Stimulated activated CD4-positive, alpha-beta T cell treated with anti-CD3 and anti-CD28 coated beads, Interleukin-1b, Interleukin-23, amount 100 ng/mL, for 4 hours (primary cell): Measurements from ENCODE around the gene MAGI1.

Experiments
- DNase-seq, 2 donors: peaks; one replicate each; pipeline ENCODE4 v3.0.0-alpha.2; 2020; ENCODE audit warnings: low read depth in 2 of 2

Gene MAGI1

DNA sequence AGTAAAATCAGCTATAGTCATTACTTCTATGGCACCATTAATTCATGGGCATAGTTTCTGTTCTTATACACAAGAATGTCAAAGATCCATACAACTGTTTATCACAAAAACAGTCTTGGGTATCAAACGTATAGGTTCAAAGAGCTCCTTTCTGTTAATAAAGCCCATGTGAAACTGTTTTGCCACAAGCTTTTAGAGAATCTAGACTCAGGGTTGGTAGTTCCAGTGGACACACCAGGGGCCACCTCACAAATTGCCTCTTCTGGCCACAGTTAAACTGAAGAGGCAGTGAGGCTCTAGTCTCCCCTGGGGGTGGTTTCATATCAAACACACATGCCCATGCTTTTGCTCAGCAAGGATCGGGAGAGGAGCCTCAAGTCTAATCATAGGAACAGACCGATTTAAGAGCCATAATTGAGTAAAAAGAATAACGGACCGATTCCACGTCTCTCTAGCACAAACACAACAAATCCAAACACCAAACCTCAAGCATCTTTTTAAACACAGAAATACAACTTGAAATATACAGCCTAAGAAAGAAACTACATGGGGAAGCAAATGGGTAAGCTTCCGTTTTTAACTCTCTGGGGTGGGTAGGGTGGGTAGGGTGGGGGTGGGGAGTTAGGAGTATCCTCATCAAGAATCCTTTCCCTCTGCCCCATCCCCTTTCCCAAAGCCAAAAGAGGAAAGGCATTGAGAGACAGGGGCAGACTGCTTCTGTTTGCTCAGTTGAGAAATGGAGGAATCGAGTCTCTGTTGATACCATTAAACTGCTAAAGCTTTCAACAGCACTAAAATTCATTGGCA is 443.3 kb downstream of the MAGI1 start:
- DNase-seq, result no peak

DNA sequence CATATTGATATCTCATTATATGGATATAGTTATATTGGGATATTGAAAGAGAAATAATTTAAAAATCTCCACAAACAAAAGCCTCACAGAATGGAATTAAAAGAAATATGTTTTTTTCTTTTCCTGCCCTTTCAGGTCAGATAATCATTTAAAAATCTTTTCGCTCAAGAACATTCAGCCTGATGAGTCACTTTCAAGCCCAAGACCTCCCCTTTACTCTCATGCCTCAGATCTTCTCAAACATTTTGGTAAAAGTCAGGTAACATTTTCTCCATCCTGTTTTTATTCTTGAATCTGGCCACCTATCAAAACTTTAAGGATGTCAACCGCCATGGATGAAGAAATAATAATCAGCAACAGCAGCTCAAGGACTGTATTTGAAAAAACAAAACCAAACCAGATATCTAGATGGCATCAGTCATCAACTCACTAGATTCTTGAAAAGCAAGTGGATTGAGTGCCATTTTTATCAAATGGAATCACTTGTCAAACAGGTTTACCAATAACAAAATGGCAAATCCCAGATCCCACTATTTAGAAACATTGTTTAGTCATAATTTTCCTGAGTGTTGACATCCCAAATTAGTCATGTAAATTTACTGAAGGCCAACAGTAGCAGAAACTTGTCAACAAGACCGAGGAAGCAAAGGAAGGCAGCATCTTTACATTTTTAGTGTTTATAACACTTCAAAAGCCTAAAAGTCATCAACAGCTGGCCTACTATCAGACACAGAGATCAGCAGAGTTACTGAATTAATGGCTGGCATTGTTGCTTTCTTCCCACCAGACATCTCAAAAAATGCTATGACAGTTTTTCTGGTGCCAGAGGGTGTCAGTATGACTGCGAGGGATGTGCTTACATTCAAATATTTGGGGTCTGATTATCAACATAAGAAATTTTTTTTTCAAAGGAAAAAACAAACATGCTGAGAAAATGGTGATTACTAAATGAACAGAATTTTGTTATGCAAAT is 444.7 kb downstream of the MAGI1 start:
- DNase-seq, result no peak

DNA sequence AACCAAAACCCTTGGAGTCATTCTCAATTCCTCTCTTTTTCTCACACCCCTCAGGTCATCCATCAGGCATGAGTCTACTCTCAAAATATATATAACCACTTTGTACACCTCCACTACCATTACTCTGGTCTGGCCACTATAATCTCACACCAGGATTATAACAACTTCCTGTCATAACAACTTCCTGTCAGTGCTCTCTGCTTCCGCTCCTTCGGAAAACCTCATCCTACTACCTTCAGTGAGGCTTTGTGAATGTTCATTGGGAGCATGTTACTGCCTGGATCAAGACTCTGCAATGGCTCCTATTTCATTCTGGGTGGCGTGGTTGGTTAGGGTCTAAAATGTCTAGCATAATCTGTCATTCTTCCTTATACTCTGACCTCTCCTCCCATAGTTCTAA is 447.4 kb downstream of the MAGI1 start:
- no peak for DNase-seq

- DNase-seq, result no peak
These were observed 449.8 kb downstream of the MAGI1 start for GRCh38 chr3:65588884-65589283.

DNA sequence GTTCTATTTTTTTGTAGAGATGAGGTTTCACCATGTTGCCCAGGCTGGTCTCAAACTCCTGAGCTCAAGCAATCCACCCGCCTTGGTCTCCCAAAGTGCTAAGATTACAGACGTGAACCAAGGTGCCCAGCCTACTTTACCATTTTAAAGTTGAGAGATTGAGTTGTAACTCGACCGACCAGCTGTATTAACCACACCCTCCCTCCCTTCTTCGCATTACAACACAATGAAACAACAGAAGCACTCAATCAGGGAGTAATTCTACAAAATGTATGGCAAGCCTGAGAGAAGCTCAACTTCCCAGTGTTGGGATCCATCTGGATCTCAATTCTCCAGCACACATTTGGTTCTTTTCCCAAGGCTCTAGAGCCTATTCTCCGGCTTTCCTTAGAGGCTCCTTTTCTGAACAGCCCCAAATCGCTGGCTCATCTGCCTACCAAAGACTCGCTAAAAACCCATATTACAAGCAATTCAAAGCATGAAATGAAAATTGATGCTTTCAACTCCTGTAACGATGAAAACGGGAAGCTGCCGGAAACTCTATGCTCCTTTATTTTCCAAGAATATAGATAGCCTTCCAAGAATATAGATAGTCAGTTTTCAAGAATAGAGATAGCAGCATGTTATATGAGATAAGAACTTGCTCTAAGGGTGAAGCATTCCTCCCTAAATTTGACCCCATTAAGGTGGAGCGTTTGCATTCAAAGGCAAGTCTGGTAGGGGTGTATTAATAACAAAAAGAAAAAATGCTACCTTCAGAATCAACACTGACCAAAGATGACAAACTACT is 450.9 kb downstream of the MAGI1 start:
- no peak for DNase-seq

GRCh38 chr3:65584913-65585312 is 453.8 kb downstream of the MAGI1 start:
- no peak for DNase-seq

DNA sequence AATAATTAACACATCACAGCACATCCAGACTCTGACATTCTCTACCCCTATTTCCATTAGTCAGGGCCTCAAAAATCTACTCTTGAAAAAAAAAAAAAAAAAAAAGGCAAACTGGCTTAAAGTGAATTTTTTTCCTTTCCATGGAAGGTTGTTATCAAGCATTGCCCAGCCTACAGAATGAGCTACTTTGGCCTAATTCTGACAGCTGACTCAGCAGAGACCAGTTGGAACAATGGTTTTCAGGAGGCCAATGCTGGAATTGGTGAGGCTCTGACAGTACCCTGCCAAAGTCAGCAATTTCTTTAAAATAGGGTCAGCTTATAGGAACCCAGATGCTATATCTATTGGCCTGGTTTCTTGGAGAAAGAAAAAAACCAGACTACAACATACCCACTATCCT is 454.7 kb downstream of the MAGI1 start:
- DNase-seq, result no peak

- no peak for DNase-seq
These were observed 455.5 kb downstream of the MAGI1 start for GRCh38 chr3:65583188-65583587.

DNA sequence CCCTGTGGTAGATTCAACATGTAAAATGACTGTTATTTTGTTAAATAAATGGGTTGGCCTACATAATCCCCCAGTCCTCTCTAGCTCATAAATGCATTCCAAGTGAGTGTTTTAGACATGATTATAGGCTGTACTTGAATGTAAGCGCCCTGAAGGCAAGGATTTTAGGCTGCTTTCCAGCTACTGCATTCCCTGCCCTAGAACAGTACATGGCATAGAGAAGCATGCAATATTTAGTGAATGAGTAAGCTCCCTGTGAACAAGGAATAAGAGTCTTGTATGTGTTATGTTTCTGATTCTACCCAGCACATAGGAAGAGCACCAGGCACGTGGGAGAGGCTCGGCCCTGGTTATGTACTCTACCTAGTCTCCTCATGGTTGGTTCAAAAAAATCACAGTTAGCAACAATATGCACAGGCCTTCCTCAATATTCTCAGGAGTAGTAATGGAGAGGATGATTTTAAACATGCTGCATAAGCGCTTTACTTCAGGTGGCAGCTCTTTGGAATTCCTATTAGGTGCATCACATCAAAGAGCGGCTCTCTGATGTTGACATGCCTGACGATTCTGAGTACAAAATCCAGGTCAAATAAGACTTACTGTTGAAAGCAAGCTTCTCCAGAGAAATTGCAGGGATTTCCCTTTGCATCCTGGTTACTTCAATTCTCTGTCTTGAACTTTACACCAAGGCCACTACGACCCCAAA is 456.6 kb downstream of the MAGI1 start:
- no peak for DNase-seq

DNA sequence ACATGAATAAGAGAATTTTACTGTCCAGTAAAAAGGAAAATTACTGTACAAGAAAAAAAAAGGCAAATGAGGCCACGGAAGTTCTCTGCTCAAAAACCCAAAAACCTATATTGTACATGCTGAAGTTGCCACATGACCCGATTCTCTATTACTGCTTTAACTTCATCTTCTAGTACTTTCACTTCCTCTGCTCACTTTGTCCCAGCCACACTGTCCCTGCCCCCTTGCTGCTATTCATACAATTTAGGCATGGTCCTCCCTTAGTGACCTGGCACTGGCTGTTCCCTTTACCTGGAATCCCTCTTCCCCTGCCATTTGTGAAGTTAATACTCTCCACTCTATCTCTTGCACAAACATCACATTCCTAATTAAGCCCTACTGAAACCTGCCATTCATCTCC is 457.4 kb downstream of the MAGI1 start:
- no peak for DNase-seq

DNA sequence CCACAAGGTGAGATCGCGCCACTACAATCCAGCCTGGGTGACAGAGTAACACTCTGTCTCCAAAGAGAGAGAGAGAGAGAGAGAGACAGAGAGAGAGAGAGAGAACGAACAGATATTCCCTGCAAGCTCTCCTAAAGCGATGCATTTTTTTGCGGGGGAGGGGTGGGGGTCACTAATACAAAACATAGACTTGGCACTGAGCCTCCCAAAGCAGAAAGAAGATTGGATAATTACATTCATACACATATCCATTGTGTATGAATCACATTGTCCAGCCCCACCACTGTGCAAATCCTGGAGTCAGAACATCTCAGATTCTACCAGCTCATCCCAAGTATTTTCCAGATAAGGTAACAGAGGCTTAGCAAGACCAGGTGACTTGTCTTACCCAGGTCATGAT is 459.9 kb downstream of the MAGI1 start:
- DNase-seq, result no peak

- no peak for DNase-seq
These were observed 460.8 kb downstream of the MAGI1 start for GRCh38 chr3:65577843-65578430.

GRCh38 chr3:65576966-65577365 is 461.8 kb downstream of the MAGI1 start:
- no peak for DNase-seq

DNA sequence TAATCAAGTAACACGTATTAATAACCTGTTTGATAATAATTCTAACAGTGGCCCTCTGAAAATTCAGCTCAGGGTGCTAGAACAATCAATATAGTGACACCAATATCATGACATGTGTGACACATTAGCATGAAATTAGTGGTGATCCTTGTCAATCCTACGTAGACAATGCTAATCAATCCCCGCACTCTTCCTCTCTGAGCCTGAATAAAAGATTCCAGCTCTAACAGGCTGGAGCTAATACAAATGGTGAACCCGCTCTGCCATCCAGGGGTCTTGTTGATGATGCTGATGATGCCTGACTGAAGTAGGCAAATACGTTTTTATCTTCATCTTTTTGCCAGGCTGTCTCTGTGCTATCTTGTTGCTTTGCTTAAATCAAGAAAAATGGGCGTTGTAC is 462.5 kb downstream of the MAGI1 start:
- DNase-seq, result no peak

GRCh38 chr3:65575376-65575840 is 463.3 kb downstream of the MAGI1 start:
- no peak for DNase-seq

- no peak for DNase-seq
These were observed 465.1 kb downstream of the MAGI1 start for GRCh38 chr3:65573548-65574116.

GRCh38 chr3:65572175-65572777 is 466.4 kb downstream of the MAGI1 start:
- DNase-seq, result no peak

GRCh38 chr3:65569845-65570405 is 468.8 kb downstream of the MAGI1 start:
- DNase-seq, result no peak

DNA sequence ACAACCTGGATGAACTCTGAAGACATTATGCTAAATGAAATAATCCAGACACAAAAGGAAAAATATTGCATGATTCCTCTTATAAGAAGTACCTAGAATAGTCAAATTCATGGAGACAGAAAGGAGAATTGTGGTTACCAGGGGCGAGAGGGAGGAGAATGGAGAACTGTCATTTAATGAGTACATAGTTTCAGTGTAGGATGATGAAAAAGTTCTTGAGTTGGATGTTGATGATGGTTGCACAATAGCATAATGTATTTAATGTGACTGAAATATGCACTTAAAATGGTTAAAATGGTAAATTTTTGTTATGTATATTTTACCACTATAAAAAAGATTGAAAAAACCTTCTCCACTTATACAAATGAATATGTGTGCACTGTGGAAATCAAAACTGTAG is 469.6 kb downstream of the MAGI1 start:
- no peak for DNase-seq

DNA sequence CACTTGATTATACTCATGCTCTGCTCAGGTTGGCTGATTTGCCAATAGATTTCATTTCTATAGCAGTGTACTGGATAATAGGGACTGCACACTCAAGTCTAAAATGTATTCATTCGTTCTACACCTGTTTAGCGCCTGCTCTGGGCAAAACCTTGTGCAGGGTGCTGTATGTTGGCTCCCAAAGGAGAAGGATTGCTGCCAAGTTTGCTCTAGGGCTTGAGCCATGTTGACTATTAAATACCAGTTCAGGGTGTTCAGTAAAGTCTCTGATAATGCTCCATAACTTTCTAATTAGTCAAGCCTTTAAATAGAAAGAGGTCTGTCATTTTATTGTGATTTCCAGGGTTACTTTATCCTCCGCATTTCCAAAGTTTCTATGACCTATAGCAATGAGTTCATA is 470.2 kb downstream of the MAGI1 start:
- no peak for DNase-seq
